Heart left ventricle (tissue), 13 donors: ENCODE measurements around the gene OSBPL9.

ENCODE experiments used
- POLR2A ChIP-seq, 2 donors: fragments of 450-650 bp; IDR thresholded peaks; one replicate each; pipeline ENCODE4 v1.6.1; 2017; ENCODE audit warnings: antibody characterized with exemption in 2 of 2, mild to moderate bottlenecking in 2 of 2, moderate library complexity in 2 of 2
- TF ChIP-seq, protein P1 (sequence below), 12 donors: fragments of 200-600 bp; sonication (generic) in 4 of 12; IDR thresholded peaks; one replicate each; pipeline versions ENCODE4 v1.5.0 to v1.8.0; 2018 to 2022; ENCODE audit warnings: antibody characterized with exemption in 12 of 12, mild to moderate bottlenecking in 5 of 12
- donor health status: ischemic (EF 13 %, LVEDD 7.1; RV severe dilation, severe dysfunction).
- donor health status: DM: no; HTN: yes; CAD: no.
- donor health status: DM: no; HTN: no; CAD: no.
- donor health status: ischemic (EF 25% LVEDD 6.9; RV normal size, moderate dysfunction).
- donor health status: ischemic (EF 25% LVEDD 5.7; RV mildly dilated, moderate dysfunction).
- donor health status: ischemic (EF 35%, LVEDD 5.7; RV mildly dilated, moderate dysfunction).
- donor health status: nonischemic (EF 11% LVEDD 7.7; RV severe dilation, severe dysfunction).
- donor health status: DM: yes; HTN: yes; CAD: no.
- donor health status: PGD.
- donor health status: ischemic (EF 29% LVEDD 5.4; RV normal size, mild dysfunction).
- donor health status: nonischemic (EF 23%, LVEDD 6.1; RV moderate dilation, normal function).

DNA sequence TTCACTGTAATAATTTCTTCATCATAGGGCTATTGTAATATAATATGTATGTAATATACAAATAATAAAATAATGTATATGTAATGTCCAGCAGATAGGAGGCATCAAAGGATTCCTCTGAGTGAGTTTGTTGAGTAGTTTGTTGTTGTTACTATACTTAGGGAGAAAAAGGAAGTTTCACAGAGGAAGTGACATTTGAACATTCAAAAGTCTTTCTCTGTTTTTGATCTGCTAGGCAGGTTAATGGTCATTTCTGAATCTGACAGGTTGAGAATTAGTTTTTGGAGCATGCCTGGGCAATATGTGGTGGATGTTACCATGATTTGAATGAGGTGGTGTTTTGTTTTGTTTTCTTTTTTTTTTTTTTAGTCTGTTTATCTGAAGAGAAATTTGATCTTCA is 159.5 kb downstream of the OSBPL9 start:
- TF ChIP-seq, protein P1, sequence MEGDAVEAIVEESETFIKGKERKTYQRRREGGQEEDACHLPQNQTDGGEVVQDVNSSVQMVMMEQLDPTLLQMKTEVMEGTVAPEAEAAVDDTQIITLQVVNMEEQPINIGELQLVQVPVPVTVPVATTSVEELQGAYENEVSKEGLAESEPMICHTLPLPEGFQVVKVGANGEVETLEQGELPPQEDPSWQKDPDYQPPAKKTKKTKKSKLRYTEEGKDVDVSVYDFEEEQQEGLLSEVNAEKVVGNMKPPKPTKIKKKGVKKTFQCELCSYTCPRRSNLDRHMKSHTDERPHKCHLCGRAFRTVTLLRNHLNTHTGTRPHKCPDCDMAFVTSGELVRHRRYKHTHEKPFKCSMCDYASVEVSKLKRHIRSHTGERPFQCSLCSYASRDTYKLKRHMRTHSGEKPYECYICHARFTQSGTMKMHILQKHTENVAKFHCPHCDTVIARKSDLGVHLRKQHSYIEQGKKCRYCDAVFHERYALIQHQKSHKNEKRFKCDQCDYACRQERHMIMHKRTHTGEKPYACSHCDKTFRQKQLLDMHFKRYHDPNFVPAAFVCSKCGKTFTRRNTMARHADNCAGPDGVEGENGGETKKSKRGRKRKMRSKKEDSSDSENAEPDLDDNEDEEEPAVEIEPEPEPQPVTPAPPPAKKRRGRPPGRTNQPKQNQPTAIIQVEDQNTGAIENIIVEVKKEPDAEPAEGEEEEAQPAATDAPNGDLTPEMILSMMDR (IDR thresholded peaks at IDR 0.05), result no peak
- no peak for TF ChIP-seq POLR2A (IDR thresholded peaks at IDR 0.05)
